BE2C (cell line): ENCODE measurements around the gene WDFY2.
"Not testable (repeated sequence)": the region's sequence is repeated elsewhere in the genome, so short reads cannot be mapped to it uniquely, and the experiment has no call there.

Experiments used
- DNase-seq: peaks from one replicate; pipeline ENCODE4 v3.0.0-alpha.2; 2020
- H3K27me3 ChIP-seq: fragments of 250-450 bp; sonication (Bioruptor Pico); 2 replicates; pipeline ENCODE4 v1.5.1; 2020; ENCODE audit warnings: mild to moderate bottlenecking
- H3K36me3 ChIP-seq: fragments of 250-450 bp; sonication (Bioruptor Pico); 2 replicates; pipeline ENCODE4 v1.5.1; 2020; ENCODE audit warnings: mild to moderate bottlenecking
- H3K4me1 ChIP-seq: fragments of 250-450 bp; sonication (Bioruptor Pico); 2 replicates; pipeline ENCODE4 v1.5.1; 2020
- H3K4me3 ChIP-seq: 2 replicates; pipeline ENCODE4 v1.5.1; 2011; ENCODE audit warnings: low read depth, low read length
- H3K9me3 ChIP-seq: fragments of 250-450 bp; sonication (Bioruptor Pico); 2 replicates; pipeline ENCODE4 v1.5.1; 2020
- CTCF ChIP-seq: IDR thresholded peaks from 2 replicates; pipeline ENCODE4 v1.5.1; 2012; ENCODE audit warnings: mild to moderate bottlenecking, low read depth, low read length

WDFY2 gene

GRCh38 chr13:51542346-51543242 lies 41.7 kb upstream of the WDFY2 start:
- peak overlapping the region; percentile 46 for H3K4me3 ChIP-seq
- no peaks in the 10 kb centered on the region; the same call in 1 of the 2 replicates for H3K9me3 ChIP-seq
- no peaks in the 10 kb centered on the region for H3K27me3 ChIP-seq
- H3K4me1 ChIP-seq: peaks cover 5% of the 10 kb centered on the region
- peak; percentile 41 for DNase-seq
- TF ChIP-seq CTCF: no peak
- H3K36me3 ChIP-seq: no peaks in the 10 kb centered on the region

- not testable (repeated sequence) for H3K4me3 ChIP-seq, H3K36me3 ChIP-seq, DNase-seq, H3K9me3 ChIP-seq, H3K4me1 ChIP-seq, H3K27me3 ChIP-seq
Observed at GRCh38 chr13:51545446-51545845, 38.8 kb upstream of the WDFY2 start.

GRCh38 chr13:51547425-51548176 lies 36.7 kb upstream of the WDFY2 start:
- no peak for TF ChIP-seq CTCF
- H3K4me1 ChIP-seq: no peaks in the 10 kb centered on the region
- H3K27me3 ChIP-seq: no peaks in the 10 kb centered on the region
- no peak for DNase-seq
- H3K9me3 ChIP-seq: no peaks in the 10 kb centered on the region; the same call in 1 of the 2 replicates
- no peak overlapping the region for H3K4me3 ChIP-seq
- no peaks in the 10 kb centered on the region for H3K36me3 ChIP-seq

- no peak for TF ChIP-seq CTCF
- Histone ChIP-seq H3K4me1 (no peaks in the 10 kb centered on the region), H3K9me3 (no peaks in the 10 kb centered on the region; the same call in 1 of the 2 replicates), H3K27me3 (no peaks in the 10 kb centered on the region), H3K36me3 (no peaks in the 10 kb centered on the region), H3K4me3 (no peak overlapping the region)
- DNase-seq: peak; percentile 17
Observed at GRCh38 chr13:51549050-51549449, 35.2 kb upstream of the WDFY2 start.

- H3K4me1 ChIP-seq: no peaks in the 10 kb centered on the region
- H3K36me3 ChIP-seq: no peaks in the 10 kb centered on the region
- no peaks in the 10 kb centered on the region; the same call in 1 of the 2 replicates for H3K9me3 ChIP-seq
- TF ChIP-seq CTCF: no peak
- no peak overlapping the region for H3K4me3 ChIP-seq
- H3K27me3 ChIP-seq: no peaks in the 10 kb centered on the region
- DNase-seq: no peak
Observed at GRCh38 chr13:51549593-51549992, 34.7 kb upstream of the WDFY2 start.

GRCh38 chr13:51550151-51550550 lies 34.1 kb upstream of the WDFY2 start:
- no peaks in the 10 kb centered on the region for H3K27me3 ChIP-seq
- H3K4me1 ChIP-seq: no peaks in the 10 kb centered on the region
- H3K4me3 ChIP-seq: no peak overlapping the region
- TF ChIP-seq CTCF: no peak
- H3K36me3 ChIP-seq: no peaks in the 10 kb centered on the region
- no peak for DNase-seq
- H3K9me3 ChIP-seq: no peaks in the 10 kb centered on the region; the same call in 1 of the 2 replicates
